H7 (cell line): ENCODE data around the gene SLC24A5. TPM values are rescaled to one million over a fixed set of nuclear protein-coding genes. Genes with fewer than 3 reads are reported as not detected.

Source experiments
- DNase-seq: peaks from one replicate; pipeline ENCODE4 v3.0.0; 2012
- H3K27me3 ChIP-seq: 2 replicates; pipeline ENCODE4 v1.6.0; 2011; ENCODE audit warnings: mild to moderate bottlenecking, low read length; ENCODE audit not compliant: control insufficient read depth, insufficient read depth
- H3K36me3 ChIP-seq: replicated peaks from 2 replicates; pipeline ENCODE4 v1.5.1; 2011; ENCODE audit warnings: low read length; ENCODE audit not compliant: control insufficient read depth, insufficient read depth
- H3K4me3 ChIP-seq: 2 replicates; pipeline ENCODE4 v1.5.1; 2011; ENCODE audit warnings: low read depth, mild to moderate bottlenecking, control low read depth, low read length, moderate library complexity; ENCODE audit not compliant: insufficient read depth
- total RNA-seq: library from RNA; depleted of rRNA; stranded (reverse); fragments of >200 nt; shearing (Covaris generic); gene quantifications from 2 replicates; pipeline ENCODE4 v1.2.3, GENCODE V29; 2014

The SLC24A5 gene
- total RNA-seq, 1 experiment from 2014 or later: 0.07 TPM

- H3K36me3 ChIP-seq: peaks cover 2% of the 10 kb centered on the region
- no peaks in the 10 kb centered on the region for H3K27me3 ChIP-seq
- DNase-seq: no peak
- no peak overlapping the region for H3K4me3 ChIP-seq
Measured at GRCh38 chr15:48144889-48145288, 24.1 kb downstream of the SLC24A5 start.

- H3K36me3 ChIP-seq: peaks cover 2% of the 10 kb centered on the region
Measured at GRCh38 chr15:48145923-48146322, 25.1 kb downstream of the SLC24A5 start.

GRCh38 chr15:48147358-48147757, 26.6 kb downstream of the SLC24A5 start:
- no peak for DNase-seq
- Histone ChIP-seq H3K27me3 (no peaks in the 10 kb centered on the region), H3K36me3 (peaks cover 2% of the 10 kb centered on the region), H3K4me3 (no peak overlapping the region)

More at GRCh38 chr15:48145923-48146322, 25.1 kb downstream of the SLC24A5 start:
- Histone ChIP-seq H3K27me3 (no peaks in the 10 kb centered on the region), H3K4me3 (no peak overlapping the region)
- no peak for DNase-seq

DNA sequence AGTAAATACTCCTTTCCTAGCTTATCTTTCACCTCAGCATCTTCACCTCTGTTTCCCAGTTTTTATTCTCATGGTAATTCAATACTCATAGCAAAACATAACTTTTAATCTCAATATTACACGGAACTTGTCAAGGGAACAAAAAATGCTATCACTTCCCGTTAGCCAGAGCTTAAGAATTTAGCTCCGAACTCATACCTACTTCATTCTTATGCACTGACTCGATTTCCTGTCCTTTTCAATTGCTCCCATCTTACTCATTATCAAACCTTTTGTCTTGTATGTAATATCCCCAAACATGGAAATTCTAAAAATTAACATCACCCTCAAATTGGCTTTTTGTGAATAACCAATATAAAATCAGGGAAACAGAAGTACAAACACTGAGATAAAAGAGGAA, 29.1 kb downstream of the SLC24A5 start:
- DNase-seq: no peak
- no peak overlapping the region for H3K4me3 ChIP-seq
- H3K27me3 ChIP-seq: no peaks in the 10 kb centered on the region
- peaks cover 5% of the 10 kb centered on the region for H3K36me3 ChIP-seq

DNA sequence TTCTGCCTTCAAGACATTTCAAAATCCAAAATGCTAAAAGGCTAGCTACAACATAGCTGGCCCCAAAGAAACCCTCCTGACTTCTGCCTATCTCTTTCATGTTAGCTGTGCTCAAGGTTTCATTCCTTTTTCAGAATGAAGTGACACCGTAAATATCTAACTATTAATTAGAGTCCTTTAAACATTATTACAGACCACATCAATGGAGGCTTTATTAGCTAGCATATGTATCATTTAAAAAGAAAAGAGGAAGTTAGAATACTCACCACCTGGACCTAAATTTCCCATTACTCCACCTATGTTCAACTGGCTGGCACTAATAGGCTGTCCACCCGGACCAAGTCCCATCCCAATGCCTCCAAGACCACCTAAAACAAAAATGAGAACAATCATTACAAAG, 32.7 kb downstream of the SLC24A5 start:
- DNase-seq: no peak

DNA sequence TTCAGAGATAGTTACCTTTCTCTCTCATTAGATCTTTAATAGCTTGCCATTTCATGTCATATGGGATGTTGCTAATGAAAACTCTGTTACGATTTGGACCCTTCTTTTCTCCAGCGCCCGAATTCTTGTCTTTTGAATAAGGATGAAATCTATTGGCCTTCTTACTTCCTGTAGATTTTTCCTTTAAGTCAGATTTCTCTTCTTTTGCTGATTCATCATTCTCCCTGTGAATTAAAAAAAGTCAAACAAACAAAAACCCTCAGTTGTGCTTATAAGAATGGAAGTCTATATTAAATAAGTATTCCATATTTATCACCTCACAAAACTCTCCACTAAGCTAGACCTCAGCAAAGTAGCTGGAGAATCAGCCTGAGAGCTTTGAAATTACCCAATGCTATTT, 47.8 kb downstream of the SLC24A5 start:
- Histone ChIP-seq H3K4me3 (no peak overlapping the region), H3K36me3 (peaks cover 3% of the 10 kb centered on the region), H3K27me3 (no peaks in the 10 kb centered on the region)
- DNase-seq: no peak

More for the DNA sequence above, 32.7 kb downstream of the SLC24A5 start:
- no peak overlapping the region for H3K4me3 ChIP-seq
- peaks cover 6% of the 10 kb centered on the region for H3K36me3 ChIP-seq
- H3K27me3 ChIP-seq: no peaks in the 10 kb centered on the region

DNA sequence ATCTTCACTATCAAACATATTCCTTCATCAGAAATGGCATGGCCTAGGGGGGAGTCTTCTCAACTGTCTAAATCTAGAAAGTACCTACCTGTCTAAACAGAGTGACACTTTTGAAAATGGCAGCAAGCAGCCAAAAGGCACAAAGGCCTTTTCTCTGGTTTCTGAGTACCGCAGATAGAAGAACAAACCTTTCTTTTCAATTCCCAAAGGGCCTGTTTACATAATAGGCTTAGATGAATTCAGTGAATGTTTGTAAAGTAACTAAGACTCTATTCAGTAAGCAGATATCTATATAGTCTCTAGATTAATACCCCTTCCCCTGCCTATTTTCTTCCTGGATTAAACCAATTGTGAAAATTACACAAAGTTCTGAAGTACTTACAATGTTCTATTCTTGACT, 50.2 kb downstream of the SLC24A5 start:
- Histone ChIP-seq H3K36me3 (no peaks in the 10 kb centered on the region; the same call in 1 of the 2 replicates), H3K4me3 (no peak overlapping the region), H3K27me3 (no peaks in the 10 kb centered on the region)
- no peak for DNase-seq

GRCh38 chr15:48175126-48175525, 54.3 kb downstream of the SLC24A5 start:
- H3K36me3 ChIP-seq: no peaks in the 10 kb centered on the region
- DNase-seq: no peak
- H3K27me3 ChIP-seq: no peaks in the 10 kb centered on the region
- H3K4me3 ChIP-seq: no peak overlapping the region

- Histone ChIP-seq H3K36me3 (no peaks in the 10 kb centered on the region), H3K4me3 (no peak overlapping the region), H3K27me3 (no peaks in the 10 kb centered on the region)
- DNase-seq: no peak
Measured at GRCh38 chr15:48176112-48176511, 55.3 kb downstream of the SLC24A5 start.

DNA sequence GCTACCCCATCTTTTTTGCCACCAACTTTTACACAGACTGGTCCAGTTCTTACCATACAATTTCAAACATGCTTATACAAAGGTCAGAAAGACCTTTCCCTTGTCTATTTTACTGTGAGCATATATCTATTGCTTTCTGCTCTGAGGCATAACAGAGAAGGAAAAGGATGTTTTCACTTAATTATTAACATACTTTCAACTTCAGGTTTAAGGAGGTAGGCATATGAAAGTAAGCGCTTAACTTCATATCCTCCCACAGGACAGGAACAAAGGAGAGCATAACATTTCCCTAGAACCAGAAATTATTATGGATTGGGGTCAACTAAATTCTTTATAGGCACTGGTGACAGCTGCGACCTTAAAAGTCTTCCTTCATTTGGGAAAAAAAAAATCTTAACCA, 56.2 kb downstream of the SLC24A5 start:
- DNase-seq: no peak
- Histone ChIP-seq H3K27me3 (no peaks in the 10 kb centered on the region), H3K36me3 (no peaks in the 10 kb centered on the region), H3K4me3 (peak overlapping the region; percentile 74)

DNA sequence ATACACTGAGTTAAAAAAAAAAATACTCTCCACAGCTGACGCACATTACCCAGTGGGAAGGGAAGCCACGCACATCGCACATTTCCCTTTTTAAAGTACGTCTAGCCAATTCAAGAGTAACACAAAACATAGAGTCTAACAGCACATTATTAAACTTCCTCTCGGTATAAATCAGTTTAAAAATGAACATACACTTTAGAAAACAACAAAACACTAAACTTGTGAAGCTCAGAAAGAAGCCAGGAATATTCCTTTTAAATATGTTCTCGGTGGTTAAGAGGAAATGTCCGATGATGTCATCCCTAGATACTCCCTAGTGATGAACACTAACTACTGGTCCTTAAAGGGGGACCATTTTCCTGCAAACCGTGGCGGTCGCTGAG, 56.6 kb downstream of the SLC24A5 start:
- H3K27me3 ChIP-seq: no peaks in the 10 kb centered on the region
- H3K36me3 ChIP-seq: no peaks in the 10 kb centered on the region
- peak overlapping the region; percentile 74 for H3K4me3 ChIP-seq
- no peak for DNase-seq

- H3K36me3 ChIP-seq: no peaks in the 10 kb centered on the region
- H3K27me3 ChIP-seq: no peaks in the 10 kb centered on the region
- DNase-seq: peak; percentile 90
- H3K4me3 ChIP-seq: peak within 1 kb of the TSS; percentile 74
Measured at GRCh38 chr15:48177766-48178647, 57.2 kb downstream of the SLC24A5 start, which contains the start of gene MYEF2. TSS of gene MYEF2 (minus strand) at chr15:48178295. CDS start at chr15:48178237, 58 bp downstream.

- Histone ChIP-seq H3K36me3 (no peaks in the 10 kb centered on the region), H3K4me3 (peak overlapping the region; percentile 74), H3K27me3 (no peaks in the 10 kb centered on the region)
- DNase-seq: no peak
Measured at GRCh38 chr15:48178648-48178931, 57.8 kb downstream of the SLC24A5 start.

DNA sequence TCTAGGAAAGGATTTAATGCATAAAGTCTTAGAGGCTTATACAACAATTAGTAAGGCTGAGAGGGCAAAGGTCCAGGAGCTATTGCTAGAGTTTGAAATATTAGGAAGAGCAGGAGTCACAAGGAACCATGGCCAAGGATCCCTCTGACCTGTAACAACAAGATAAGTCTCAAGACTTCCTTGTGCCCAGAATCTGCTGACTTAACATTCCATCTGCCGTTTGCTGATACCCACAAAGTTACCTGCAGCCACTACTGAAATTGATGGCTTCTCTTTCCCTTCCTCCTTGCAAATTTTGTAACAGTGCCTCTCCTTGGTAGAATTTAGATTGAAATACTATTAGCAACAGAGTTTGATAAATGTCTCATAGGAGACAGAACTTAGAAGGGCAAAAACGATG, 62.0 kb downstream of the SLC24A5 start:
- DNase-seq: no peak

GRCh38 chr15:48185529-48185928, 64.7 kb downstream of the SLC24A5 start:
- no peaks in the 10 kb centered on the region for H3K36me3 ChIP-seq
- H3K27me3 ChIP-seq: no peaks in the 10 kb centered on the region
- DNase-seq: no peak
- no peak overlapping the region for H3K4me3 ChIP-seq

More for the DNA sequence above, 62.0 kb downstream of the SLC24A5 start:
- no peaks in the 10 kb centered on the region for H3K36me3 ChIP-seq
- H3K4me3 ChIP-seq: no peak overlapping the region
- H3K27me3 ChIP-seq: no peaks in the 10 kb centered on the region
